GM19025 (cell line): ENCODE measurements around the gene NUDT2.
"Not testable (repeated sequence)": the region's sequence is repeated elsewhere in the genome, so short reads cannot be mapped to it uniquely, and the experiment has no call there.

Source experiments
- ATAC-seq: cut with Tn5 transposase; IDR thresholded peaks from one replicate; pipeline ENCODE4 v1.9.1; 2021; ENCODE audit warnings: mild to moderate bottlenecking, low read depth, moderate library complexity; ENCODE audit not compliant: unreplicated experiment

Gene NUDT2

GRCh38 chr9:34368796-34369195, 39.4 kb downstream of the NUDT2 start:
- ATAC-seq: not testable (repeated sequence)

GRCh38 chr9:34369636-34370035, 40.3 kb downstream of the NUDT2 start:
- no peak for ATAC-seq

DNA sequence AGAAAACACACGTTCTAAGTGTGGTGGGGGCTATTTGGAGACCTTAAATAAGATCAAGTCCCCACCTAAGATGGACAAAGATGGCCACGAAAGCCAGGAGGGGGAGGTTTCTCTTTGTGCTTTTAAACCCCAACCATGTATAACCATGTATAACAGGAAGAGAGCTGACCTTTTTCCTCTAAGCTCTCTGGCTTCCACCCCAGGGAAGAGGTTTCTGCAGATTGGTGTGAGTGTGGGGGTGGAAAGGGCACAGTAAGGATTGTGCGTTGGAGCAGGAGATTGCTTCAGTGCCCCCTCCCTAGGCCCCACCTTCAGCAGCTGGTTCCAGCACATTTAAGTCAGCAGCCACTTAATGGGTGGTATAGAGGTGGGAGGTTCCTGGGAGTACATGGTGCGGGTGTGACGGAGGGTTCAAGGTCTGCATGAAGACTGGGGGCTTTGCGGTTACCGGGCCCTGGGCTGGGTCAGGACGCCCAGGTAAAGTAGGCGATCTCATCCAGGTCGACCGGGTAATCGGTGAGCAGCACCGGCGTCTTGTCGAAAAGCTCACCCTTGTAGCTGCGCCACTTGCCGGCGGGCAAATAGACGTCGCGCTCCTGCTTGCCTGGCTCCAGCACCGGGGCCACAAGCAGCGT, 41.1 kb downstream of the NUDT2 start:
- no peak for ATAC-seq

- ATAC-seq: no peak
Observed at GRCh38 chr9:34370970-34371880, 41.9 kb downstream of the NUDT2 start.

DNA sequence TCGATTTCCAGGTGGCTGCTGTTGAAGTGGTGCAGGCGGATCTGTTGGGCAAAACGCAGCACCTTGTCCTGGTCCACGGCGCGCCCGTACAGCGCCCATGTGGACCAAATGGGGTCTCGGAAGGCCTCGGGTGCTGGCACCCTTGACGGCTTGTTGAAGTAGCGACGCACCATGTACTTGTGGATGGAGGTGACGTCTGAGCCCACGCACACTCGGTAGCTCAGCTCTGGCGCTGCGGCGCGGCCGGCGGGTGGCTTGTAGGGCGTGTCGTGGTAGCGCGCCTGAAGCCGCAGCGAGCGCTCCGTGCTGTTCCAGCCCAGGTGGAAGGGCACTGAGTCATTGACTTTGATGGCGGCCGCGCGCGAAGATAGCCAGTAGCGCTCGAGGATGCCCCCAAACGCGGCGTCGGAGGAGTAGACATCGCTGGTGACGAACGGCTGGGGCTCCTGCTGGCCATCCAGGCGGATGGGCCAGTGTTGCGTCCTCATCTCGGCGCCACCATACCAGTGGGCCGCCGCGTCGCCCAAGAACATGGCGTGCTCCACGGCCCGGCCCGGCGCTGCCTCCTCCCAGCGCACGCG, 42.6 kb downstream of the NUDT2 start:
- no peak for ATAC-seq

DNA sequence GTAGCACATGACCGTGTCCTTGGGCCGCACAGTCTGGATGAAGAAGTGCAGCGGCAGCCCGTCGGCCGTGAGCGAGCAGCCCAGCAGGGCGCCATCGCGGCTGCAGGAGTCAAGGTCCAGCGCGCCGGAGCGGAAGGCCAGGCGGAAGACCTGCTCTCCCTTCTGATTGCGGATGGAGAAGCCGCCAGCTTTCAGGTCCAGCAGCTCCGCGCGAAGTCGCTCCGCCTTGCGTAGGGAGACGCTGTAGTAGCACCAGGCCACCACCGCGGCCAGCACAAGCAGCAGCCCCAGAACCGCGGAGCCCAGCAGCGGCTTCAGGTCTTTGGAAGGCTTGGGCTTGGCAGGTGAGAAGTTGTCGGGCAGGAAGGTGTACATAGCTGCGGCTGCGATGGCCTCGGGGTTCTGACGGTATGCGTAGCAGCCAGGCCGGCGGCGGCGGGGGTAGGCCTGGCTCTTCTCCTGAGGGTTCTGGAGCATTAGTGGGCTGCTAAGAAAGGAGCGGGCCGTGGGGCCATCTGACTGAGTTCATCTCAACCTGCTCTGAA, 43.2 kb downstream of the NUDT2 start:
- ATAC-seq: no peak

DNA sequence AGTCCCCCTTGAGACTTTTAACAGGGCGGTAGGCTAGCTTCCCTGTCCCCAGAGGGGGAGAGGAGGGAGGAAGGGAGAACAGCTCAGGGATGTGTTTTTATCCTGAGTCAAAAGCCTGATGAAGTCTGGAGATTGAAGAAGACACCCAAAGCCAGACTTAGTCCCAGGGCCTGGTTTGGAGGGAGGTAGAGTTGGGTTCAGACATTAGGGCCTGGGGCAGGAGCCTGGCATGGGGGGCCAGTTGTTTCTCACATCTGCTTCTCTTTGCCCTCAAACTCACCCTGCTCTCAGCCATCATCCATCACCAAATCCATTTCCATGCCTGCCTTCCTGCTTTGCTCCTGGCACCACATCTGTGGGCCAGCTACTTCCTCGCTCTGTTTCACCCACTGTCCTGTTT, 44.4 kb downstream of the NUDT2 start:
- ATAC-seq: no peak

DNA sequence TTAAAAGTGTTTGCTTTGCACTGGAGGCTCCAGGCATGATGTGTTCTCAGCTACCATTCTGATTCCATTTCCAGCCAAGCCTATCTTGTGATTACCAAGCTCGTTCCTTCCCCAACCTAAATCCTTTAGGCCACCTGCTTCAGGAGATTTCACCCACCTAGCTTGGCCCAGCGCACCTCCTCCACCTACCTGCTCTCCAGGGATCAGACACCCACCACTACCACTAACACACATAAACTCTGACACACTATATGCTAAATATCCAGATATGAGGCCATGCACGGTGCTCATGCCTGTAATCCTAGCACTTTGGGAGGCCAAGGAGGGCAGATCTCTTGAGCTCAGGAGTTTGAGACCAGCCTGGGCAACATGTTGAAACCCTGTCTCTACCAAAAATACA, 45.0 kb downstream of the NUDT2 start:
- ATAC-seq: no peak

GRCh38 chr9:34374905-34375552, 45.7 kb downstream of the NUDT2 start:
- no peak for ATAC-seq

DNA sequence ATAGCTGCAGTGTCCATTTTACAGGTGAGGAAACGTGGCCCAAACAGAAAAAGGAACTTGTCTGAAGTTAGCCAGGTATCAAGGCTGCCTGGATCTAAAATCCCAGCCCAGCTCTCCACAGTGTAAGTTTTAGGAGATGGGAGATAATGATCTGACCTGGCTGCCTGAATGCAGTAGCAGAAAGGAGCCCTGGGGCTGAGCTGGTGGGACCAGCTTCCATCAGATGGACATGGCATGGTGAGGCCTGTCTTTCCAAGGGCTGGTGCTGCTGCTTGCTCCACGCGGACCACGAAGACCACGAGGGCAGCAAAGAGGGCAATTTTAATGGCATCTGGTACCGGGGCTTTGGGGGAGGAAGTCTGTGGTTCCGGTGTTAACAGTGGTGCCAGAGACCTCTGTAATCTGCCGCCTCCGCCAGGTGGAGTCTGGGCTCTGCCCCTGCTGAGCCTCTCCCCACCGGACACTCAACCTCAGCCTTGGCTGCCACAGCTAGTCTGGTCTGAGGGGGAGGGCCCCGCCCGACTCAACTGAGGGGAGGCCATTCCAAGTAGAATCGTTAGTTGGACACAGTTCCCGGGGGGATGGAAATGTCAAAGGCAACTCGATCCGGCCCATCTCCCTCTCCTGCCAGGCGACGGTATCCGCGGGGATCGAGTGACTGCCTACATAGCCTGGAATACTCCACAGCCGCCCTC, 46.7 kb downstream of the NUDT2 start:
- ATAC-seq: no peak

DNA sequence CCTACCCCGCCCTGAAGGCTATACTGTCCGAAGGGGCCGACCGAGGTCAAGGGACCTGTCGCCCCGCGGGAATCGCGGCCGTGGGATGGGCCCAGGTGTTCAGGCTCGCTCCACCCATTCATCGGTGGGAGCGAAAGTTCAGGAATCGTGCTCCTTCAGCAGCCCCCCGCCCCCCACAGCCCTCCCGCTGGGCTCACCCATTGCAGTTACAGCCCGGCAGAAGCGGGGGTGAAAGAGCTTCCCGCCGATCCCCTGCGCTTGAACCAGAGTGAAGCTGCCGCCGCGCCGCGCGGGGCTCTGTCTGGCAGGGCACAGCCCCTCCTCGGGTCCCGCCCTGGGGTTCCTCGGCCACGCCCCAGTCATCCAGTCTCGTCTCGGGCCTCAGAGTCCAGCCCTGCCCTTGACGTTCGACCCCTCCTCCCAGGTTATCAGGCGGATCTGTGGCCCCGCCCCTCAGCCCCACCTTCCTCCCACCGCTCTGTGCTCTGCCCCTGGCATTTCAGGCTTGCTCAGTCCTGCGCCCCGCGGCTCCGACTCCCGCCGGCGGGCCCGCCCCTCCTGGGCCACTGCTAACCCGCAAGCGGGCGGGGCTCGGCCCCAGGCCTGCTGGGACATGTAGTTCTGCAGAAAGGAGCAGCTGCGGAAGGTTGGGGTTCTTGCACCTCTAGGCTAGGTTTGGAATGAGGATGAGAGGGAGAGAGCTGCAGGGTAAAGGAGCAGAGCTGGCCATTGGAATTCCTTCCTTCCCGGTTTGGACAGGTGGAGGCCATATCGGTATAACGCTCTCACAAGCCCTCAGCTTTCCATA, 47.4 kb downstream of the NUDT2 start, which contains the start of gene MYORG:
TSS of gene MYORG (minus strand) at position 303 of the 808 bp plus-strand sequence. CDS start 3,955 bp downstream, outside the sequence.
- ATAC-seq: peak; percentile 89

DNA sequence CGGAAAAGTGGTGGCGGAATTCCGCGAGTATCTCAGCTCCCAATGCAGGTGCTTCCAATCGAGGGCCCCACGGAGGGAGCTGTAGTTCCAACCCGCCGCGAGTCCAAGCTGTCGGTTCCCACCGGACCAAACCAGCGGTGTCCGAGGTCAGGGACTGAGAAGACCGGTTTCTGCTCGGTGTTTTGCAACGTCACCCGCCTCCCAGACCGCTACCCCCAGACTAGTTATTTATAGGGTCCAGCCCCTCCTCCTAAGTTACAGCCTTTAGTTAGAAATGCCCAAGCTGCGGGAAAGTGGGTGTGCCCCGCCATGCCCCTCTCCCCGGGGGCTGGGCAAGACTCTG, 48.0 kb downstream of the NUDT2 start:
- no peak for ATAC-seq

- no peak for ATAC-seq
Observed at GRCh38 chr9:34378376-34379060, 49.1 kb downstream of the NUDT2 start.

DNA sequence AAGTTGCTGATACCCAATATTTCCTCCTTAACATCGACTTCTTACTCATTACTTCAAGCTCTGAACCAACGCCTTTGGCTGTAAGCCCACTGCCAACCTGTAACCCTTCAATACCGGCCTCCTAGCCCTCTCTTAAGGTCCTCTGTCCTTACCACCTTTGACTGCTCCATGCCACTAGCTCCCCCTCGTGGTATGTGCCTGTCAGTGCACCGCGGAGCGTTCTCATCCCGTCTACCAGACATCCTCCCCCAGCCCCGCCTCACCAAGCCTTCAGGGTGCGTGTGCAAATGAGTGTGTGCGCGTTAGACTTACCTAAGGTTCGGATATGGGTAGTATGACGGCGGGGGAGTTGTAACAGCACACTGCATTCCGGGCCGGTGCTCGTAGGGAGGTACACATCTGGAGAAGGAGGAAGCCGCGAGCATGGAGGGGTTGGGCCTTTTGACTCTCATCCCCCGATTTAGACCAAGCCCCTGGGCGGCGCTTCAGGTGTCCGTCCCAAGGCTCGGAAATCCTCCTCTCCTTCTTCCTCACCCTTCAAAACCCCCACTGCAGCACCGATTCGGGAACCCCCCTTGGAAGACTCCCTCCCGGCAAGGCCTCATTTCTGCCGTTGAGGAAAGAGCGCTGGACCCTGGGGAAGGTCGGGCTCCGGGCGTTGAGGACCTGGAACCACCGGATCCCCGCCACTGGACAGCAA, 50.1 kb downstream of the NUDT2 start:
- no peak for ATAC-seq

DNA sequence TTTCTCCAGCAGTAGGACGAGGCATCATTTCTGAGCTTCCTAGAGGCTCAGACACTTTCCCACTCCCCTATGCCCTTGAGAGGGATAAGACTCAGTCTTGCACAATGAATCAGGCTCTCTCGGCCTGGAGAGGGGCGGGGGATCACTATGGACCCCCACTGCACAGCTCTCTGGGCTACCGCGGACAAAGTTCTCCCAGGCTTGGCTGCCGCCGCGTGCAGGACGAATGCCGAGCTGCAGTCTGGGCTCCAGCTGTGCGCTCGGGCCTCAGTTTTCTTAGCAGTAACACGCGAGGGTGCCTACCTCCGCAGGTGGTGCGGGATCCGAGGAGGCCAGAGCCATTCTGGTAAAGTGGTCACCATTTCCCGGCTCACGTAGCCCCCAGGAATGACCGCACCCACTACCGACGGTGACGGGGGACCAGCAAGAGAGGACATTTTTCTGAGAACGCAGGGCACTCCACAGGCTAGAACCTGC, 50.7 kb downstream of the NUDT2 start:
- no peak for ATAC-seq

DNA sequence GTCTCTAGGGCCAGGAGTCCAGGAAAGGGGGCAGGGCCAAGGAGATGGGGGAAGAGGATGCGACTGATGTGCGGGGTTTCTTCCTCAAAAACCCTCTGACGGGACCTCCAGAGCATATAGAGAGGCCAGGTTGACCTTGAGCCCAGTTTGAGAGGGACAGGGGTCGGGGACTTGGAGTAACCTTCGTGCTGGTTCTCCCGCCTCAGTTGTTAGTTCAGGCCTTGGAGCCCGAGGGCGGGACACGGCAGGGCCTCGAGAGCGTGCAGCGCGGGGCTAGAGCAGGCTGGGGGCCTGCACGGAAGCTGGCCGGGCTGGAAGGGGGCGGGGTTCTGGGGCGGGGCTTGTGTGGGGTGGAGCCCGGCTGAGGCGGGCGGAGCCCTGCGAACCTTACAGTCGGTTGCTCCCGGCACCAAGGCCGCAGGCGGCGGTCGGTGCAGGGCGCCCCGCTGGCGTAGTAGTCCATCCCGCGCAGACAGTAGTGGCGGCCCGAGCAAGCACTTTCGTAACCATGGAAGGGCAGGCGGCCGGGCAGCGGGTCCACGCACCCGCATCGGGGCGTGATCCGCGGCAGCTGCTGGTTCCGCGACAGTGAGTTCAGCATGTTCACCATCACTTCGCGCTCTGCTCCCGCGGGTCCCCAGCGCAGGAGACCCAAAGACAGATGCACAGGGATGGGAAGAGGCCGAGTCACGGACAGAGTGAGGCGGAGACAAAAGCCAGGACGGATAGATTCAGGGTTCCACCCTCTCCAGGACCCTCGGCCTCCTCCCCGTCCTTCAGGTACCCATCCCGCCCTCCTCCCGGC, 51.3 kb downstream of the NUDT2 start:
- ATAC-seq: peak; percentile 41

- ATAC-seq: no peak
Observed at GRCh38 chr9:34381323-34381722, 52.0 kb downstream of the NUDT2 start.
